Heart right ventricle (tissue), 16 donors: ENCODE data around the gene NCS1. TPM values are rescaled to one million over a fixed set of nuclear protein-coding genes. Genes with fewer than 3 reads are reported as not detected.
A peak's percentile ranks its signal among the peaks of the same experiment; 100 is the strongest.

ENCODE experiments used
- ATAC-seq, 8 donors: fragments of 200-7000 bp; cut with Tn5 transposase; one replicate each; pipeline ENCODE4 v1.9.1; 2020; ENCODE audit warnings: mild to moderate bottlenecking in 8 of 8, moderate library complexity in 8 of 8, moderate number of reproducible peaks in 1 of 8
- DNase-seq, 2 donors: peaks; one replicate each; pipeline ENCODE4 v3.0.0-alpha.2; 2020
- H3K27ac ChIP-seq, 10 donors: fragments of 200-600 bp; sonication (generic) in 2 of 10; one replicate each; pipeline versions ENCODE4 v1.5.0 to v1.8.0; 2020 to 2022; ENCODE audit warnings: mild to moderate bottlenecking in 3 of 10
- H3K27me3 ChIP-seq, 7 donors: fragments of 200-600 bp; one replicate each; pipeline ENCODE4 v1.8.0; 2021 to 2022; ENCODE audit warnings: mild to moderate bottlenecking in 2 of 7
- H3K36me3 ChIP-seq, 9 donors: fragments of 200-600 bp; sonication (generic) in 1 of 9; one replicate each; pipeline versions ENCODE4 v1.5.0 to v1.8.0; 2020 to 2022; ENCODE audit warnings: mild to moderate bottlenecking in 2 of 9
- H3K4me1 ChIP-seq, 9 donors: fragments of 200-600 bp; sonication (generic) in 1 of 9; one replicate each; pipeline versions ENCODE4 v1.5.0 to v1.8.0; 2020 to 2022; ENCODE audit warnings: mild to moderate bottlenecking in 4 of 9
- H3K4me3 ChIP-seq, 10 donors: fragments of 200-600 bp; sonication (generic) in 2 of 10; one replicate each; pipeline versions ENCODE4 v1.5.0 to v1.8.0; 2020 to 2022; ENCODE audit warnings: mild to moderate bottlenecking in 7 of 10, moderate library complexity in 2 of 10
- H3K9me3 ChIP-seq, 11 donors: fragments of 200-600 bp in 10 of 11; sonication (generic) in 2 of 11; one replicate each; pipeline versions ENCODE4 v1.5.0 to v1.8.0; 2013 to 2022; ENCODE audit warnings: mild to moderate bottlenecking in 2 of 11, control low read depth in 1 of 11, moderate library complexity in 1 of 11
- WGBS, 2 donors: extraction: QIAGEN DNeasy Blood & Tissue Kit; methylation state at CpG; one replicate each; pipeline ENCODE4 v1.1.7; 2013; ENCODE audit warnings: inconsistent platforms in 1 of 2; 5-methylcytosine and 5-hydroxymethylcytosine counted together
- intact Hi-C, 10 donors: fragments of 100-400 bp; cut with DNase I; formaldehyde crosslinking; loops; one replicate each; pipeline versions ENCODE4 v1.11.1 to v1.14.2; 2022
- polyA plus RNA-seq, 2 donors: library from polyadenylated mRNA; stranded (reverse); fragments of 200-250 nt; gene quantifications; one replicate each; pipeline ENCODE4 v1.2.3, GENCODE V29; 2013
- total RNA-seq, 10 donors: library from RNA; stranded (reverse); fragmentation: NEBNext Ultra II Directional in 3 of 10; extraction: Animal tissue kit (Norgen Biotek cat#: 25700) in 3 of 10; gene quantifications; one replicate each; pipeline versions ENCODE4 v1.2.1 to v1.2.4, GENCODE V29; 2021 to 2023
- TF ChIP-seq, protein P1 (sequence below), 9 donors: fragments of 200-600 bp; sonication (generic) in 2 of 9; IDR thresholded peaks; one replicate each; pipeline versions ENCODE4 v1.5.0 to v1.8.0; 2021 to 2022; ENCODE audit warnings: antibody characterized with exemption in 9 of 9, mild to moderate bottlenecking in 5 of 9, moderate library complexity in 1 of 9
- donor health status: Arrhythmogenic right ventricular cardiomyopathy.
- donor health status: ischemic (EF 13 %, LVEDD 7.1; RV severe dilation, severe dysfunction).
- donor health status: healthy with polysubstance abuse.
- donor health status: DM: no; HTN: yes; CAD: no.
- donor health status: DM: no; HTN: no; CAD: no.
- donor health status: ischemic (EF 25% LVEDD 6.9; RV normal size, moderate dysfunction).
- donor health status: ischemic (EF 25% LVEDD 5.7; RV mildly dilated, moderate dysfunction).
- donor health status: healthy.
- donor health status: DM: yes; HTN: yes; CAD: no.
- donor health status: Ischemic cardiomyopathy.
- donor health status: ischemic (EF 35%, LVEDD 5.7; RV mildly dilated, moderate dysfunction).
- donor health status: nonischemic (EF 11% LVEDD 7.7; RV severe dilation, severe dysfunction).
- donor health status: DM: yes; HTN: yes; CAD: no.
- donor health status: PGD.
- donor health status: ischemic (EF 29% LVEDD 5.4; RV normal size, mild dysfunction).
- donor health status: nonischemic (EF 23%, LVEDD 6.1; RV moderate dilation, normal function).

NCS1 gene
- total and polyA plus RNA-seq, 12 donors: 2.0 to 16.2 (median 7.0) TPM

DNA sequence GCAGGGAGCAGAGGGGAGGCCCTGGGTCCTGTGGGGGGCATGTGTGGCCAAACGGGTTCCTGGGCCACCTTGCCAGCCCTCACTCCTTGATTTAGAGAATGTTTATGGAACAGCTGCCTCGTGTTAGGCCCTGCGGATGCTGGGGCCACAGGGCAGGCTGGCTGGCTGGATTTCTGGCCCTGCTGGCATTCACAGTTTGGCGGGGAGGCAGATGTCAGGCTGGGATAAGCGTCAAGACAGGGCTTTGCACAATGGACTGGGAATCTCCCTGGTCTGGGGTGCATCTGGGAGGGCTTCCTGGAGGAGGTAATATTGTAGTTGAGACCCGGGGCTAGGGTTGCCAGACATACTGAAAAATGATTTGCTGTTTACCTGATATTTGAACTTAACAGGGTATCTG, 13.8 kb downstream of the NCS1 start:
- Histone ChIP-seq H3K27me3 (no peaks in the 10 kb centered on the region), H3K4me1 (peaks cover 5 to 40% (median 17%) of the 10 kb centered on the region in 9 donors), H3K27ac (peak overlapping the region in 4 of 10 donors; percentile 41 to 66 (median 49)), H3K9me3 (no peaks in the 10 kb centered on the region), H3K36me3 (no peaks in the 10 kb centered on the region), H3K4me3 (peak overlapping the region in 1 of 10 donors; percentile 8)
- DNase-seq: no peak
- intact Hi-C loops: loop anchor here in 1 of 10 donors (5.0 kb wide), 1 partner anchor 44 kb away; no protein-coding TSS in a partner anchor
- TF ChIP-seq, protein P1, sequence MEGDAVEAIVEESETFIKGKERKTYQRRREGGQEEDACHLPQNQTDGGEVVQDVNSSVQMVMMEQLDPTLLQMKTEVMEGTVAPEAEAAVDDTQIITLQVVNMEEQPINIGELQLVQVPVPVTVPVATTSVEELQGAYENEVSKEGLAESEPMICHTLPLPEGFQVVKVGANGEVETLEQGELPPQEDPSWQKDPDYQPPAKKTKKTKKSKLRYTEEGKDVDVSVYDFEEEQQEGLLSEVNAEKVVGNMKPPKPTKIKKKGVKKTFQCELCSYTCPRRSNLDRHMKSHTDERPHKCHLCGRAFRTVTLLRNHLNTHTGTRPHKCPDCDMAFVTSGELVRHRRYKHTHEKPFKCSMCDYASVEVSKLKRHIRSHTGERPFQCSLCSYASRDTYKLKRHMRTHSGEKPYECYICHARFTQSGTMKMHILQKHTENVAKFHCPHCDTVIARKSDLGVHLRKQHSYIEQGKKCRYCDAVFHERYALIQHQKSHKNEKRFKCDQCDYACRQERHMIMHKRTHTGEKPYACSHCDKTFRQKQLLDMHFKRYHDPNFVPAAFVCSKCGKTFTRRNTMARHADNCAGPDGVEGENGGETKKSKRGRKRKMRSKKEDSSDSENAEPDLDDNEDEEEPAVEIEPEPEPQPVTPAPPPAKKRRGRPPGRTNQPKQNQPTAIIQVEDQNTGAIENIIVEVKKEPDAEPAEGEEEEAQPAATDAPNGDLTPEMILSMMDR (IDR thresholded peaks at IDR 0.05): no peak
- ATAC-seq: no peak
- 58 to 61% methylated on average over 6 of the region's 6 CpGs for WGBS, 2 donors

DNA sequence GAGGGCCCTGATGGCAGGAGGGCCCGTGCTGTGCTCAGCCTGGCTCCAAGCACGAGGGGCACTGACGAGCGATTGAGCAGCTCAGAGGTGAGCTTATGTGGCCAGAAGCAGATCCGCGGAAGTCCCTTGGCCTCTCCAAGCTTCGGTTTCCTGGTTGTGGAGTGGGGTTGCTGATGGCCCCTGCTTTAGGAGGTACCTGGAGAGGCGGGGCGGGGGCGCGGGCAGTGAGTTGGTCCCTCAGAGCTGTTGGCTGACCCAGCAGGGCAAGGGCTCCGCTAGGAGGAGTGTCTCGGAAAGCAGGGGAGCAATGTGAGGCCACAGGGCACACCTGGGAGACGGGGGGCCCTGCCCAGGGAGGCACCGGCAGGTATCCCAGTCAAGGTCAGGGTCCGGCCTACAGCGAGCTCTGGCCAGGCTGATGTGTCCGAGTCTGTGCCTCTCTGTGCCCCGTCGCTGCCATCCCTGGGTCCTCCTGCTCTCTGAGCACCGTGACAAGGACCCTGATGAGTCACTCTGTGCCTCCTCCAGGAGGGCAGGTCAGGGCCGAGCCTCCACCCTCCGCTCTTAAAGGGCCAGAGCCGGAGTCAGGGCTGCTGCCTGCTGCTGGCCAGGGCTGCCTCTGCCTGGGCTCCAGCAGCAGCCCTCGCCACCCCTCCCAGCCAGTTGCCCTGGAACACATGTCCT, 14.8 kb downstream of the NCS1 start:
- TF ChIP-seq, protein P1 (IDR thresholded peaks at IDR 0.05): no peak
- Histone ChIP-seq H3K9me3 (no peaks in the 10 kb centered on the region), H3K4me3 (peak overlapping the region in 5 of 10 donors; percentile 19 to 32 (median 30)), H3K4me1 (peaks cover 5 to 40% (median 17%) of the 10 kb centered on the region in 9 donors), H3K27me3 (no peaks in the 10 kb centered on the region), H3K27ac (peak overlapping the region in 3 of 10 donors; percentile 25 to 53 (median 47)), H3K36me3 (no peaks in the 10 kb centered on the region)
- ATAC-seq: peak; percentile 40 to 84 (median 72)
- no peak for DNase-seq
- intact Hi-C loops: loop anchor here in 1 of 10 donors (5.0 kb wide), 1 partner anchor 45 kb away; no protein-coding TSS in a partner anchor
- WGBS, 2 donors: 80 to 81% methylated on average over 25 of the region's 25 CpGs

DNA sequence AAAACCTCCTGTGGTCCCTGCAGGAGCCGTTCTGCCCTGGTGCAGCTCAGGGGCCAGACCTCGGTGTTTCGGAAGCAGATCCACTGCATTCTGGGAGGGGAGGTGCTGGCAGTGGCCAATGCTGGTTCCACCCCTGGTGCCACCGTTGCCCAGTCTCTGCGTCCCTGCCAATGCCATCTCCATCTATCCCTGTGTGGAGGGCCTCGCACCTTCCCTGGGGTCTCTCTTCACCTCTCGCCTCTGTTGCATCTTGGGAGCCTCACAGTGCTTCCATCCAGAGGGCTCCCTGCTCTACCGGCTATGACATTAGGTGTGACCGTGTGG, 15.3 kb downstream of the NCS1 start:
- intact Hi-C loops: loop anchor here in 1 of 10 donors (5.0 kb wide), 1 partner anchor 45 kb away; no protein-coding TSS in a partner anchor
- Histone ChIP-seq H3K36me3 (no peaks in the 10 kb centered on the region), H3K27ac (peak overlapping the region in 1 of 10 donors; percentile 25), H3K9me3 (no peaks in the 10 kb centered on the region), H3K4me3 (peak overlapping the region in 1 of 10 donors; percentile 19), H3K4me1 (peaks cover 5 to 40% (median 17%) of the 10 kb centered on the region in 9 donors), H3K27me3 (no peaks in the 10 kb centered on the region)
- ATAC-seq (peak in 1 of 8 donors; percentile 28), DNase-seq (no peak)
- TF ChIP-seq, protein P1 (IDR thresholded peaks at IDR 0.05): no peak
- WGBS, 2 donors: 67 to 74% methylated on average over 9 of the region's 9 CpGs

DNA sequence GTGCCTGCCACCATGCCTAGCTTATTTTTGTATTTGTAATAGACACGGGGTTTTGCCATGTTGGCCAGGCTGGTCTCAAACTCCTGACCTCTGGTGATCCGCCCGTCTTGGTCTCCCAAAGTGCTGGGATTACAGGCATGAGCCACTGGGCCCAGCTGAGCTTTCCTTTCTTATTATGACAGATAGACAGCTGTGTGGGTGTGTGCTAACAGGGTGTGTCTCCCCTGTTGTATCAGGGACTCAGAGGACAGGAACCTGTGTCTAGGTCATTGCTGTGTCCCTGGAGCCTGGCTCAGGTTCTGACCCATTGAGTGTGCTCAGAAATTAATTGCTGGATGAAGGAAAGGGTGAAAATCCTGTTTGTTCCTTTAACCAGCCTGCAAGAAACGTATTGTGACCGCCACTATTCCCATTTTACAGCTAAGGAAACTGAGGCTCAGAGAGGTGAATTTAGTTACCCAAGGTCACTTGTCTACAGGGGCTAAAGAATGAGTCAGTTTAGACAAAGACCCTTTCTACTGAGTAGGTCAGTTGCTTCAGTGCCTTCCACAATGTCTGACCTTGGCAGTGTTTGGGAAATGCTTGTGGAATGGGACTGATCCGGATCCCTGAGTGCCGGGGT, 16.8 kb downstream of the NCS1 start:
- Histone ChIP-seq H3K4me3 (no peak overlapping the region), H3K9me3 (no peaks in the 10 kb centered on the region), H3K27me3 (no peaks in the 10 kb centered on the region), H3K4me1 (peaks cover 0 to 32% (median 8%) of the 10 kb centered on the region in 9 donors), H3K27ac (no peak overlapping the region), H3K36me3 (no peaks in the 10 kb centered on the region)
- TF ChIP-seq, protein P1 (IDR thresholded peaks at IDR 0.05): no peak
- ATAC-seq (no peak), DNase-seq (no peak)
- 88 to 92% methylated on average over 7 of the region's 7 CpGs for WGBS, 2 donors
- intact Hi-C loops: loop anchor here in 1 of 10 donors (5.0 kb wide), 1 partner anchor 47 kb away; no protein-coding TSS in a partner anchor
